ENCODE data around the gene CCDC178.

- TF ChIP-seq CTCF (IDR thresholded peaks at IDR 0.05) = no peak
- TF ChIP-seq POLR2A (IDR thresholded peaks at IDR 0.05) = no peak
- TF ChIP-seq EP300 (IDR thresholded peaks at IDR 0.05) = no peak
Measured at GRCh38 chr18:33194793-33195192, 245.7 kb downstream of the CCDC178 start.
